Activated CD8-positive, alpha-beta memory T cell treated with anti-CD3 and anti-CD28 coated beads for 4 hours (primary cell): Measurements from ENCODE around the gene SRGAP3.
A peak's percentile ranks its signal among the peaks of the same experiment; 100 is the strongest.
"Not testable (repeated sequence)": the region's sequence is repeated elsewhere in the genome, so short reads cannot be mapped to it uniquely, and the experiment has no call there.

ENCODE experiments used
- DNase-seq, 2 donors: peaks; one replicate each; pipeline ENCODE4 v3.0.0-alpha.2; 2020; ENCODE audit warnings: low read depth in 2 of 2

The SRGAP3 gene

GRCh38 chr3:9249273-9250192 is at the start of gene SRGAP3:
TSS of gene SRGAP3 (minus strand) at chr3:9249646. CDS start at chr3:9248951, 695 bp downstream.
- peak; percentile 28 to 39 for DNase-seq

GRCh38 chr3:9298236-9298635 is 48.8 kb upstream of the SRGAP3 start:
- no peak for DNase-seq

- no peak for DNase-seq
These were observed 46.8 kb upstream of the SRGAP3 start for GRCh38 chr3:9296241-9296640.

GRCh38 chr3:9295007-9295406 is 45.6 kb upstream of the SRGAP3 start:
- DNase-seq: no peak

GRCh38 chr3:9293953-9294352 is 44.5 kb upstream of the SRGAP3 start:
- not testable (repeated sequence) for DNase-seq

- no peak for DNase-seq
These were observed 43.6 kb upstream of the SRGAP3 start for GRCh38 chr3:9293076-9293475.

- DNase-seq: no peak
These were observed 43.1 kb upstream of the SRGAP3 start for GRCh38 chr3:9292516-9292915.

- DNase-seq: no peak
These were observed 42.5 kb upstream of the SRGAP3 start for GRCh38 chr3:9291821-9292410.

GRCh38 chr3:9290566-9290965 is 41.1 kb upstream of the SRGAP3 start:
- DNase-seq: no peak

- not testable (repeated sequence) for DNase-seq
These were observed 32.1 kb upstream of the SRGAP3 start for GRCh38 chr3:9281533-9281932.

- no peak for DNase-seq
These were observed 31.2 kb upstream of the SRGAP3 start for GRCh38 chr3:9280451-9281219.

- DNase-seq: no peak
These were observed 30.5 kb upstream of the SRGAP3 start for GRCh38 chr3:9279966-9280365.

GRCh38 chr3:9278498-9278897 is 29.1 kb upstream of the SRGAP3 start:
- no peak for DNase-seq

GRCh38 chr3:9278085-9278484 is 28.6 kb upstream of the SRGAP3 start:
- no peak for DNase-seq

- no peak for DNase-seq
These were observed 27.4 kb upstream of the SRGAP3 start for GRCh38 chr3:9276761-9277370.

- DNase-seq: no peak
These were observed 22.5 kb upstream of the SRGAP3 start for GRCh38 chr3:9271903-9272302.

GRCh38 chr3:9270704-9271103 is 21.3 kb upstream of the SRGAP3 start:
- no peak for DNase-seq

GRCh38 chr3:9266716-9267115 is 17.3 kb upstream of the SRGAP3 start:
- DNase-seq: no peak

GRCh38 chr3:9260305-9260704 is 10.9 kb upstream of the SRGAP3 start:
- DNase-seq: no peak

- DNase-seq: no peak
These were observed 7.6 kb upstream of the SRGAP3 start for GRCh38 chr3:9257092-9257491.

- DNase-seq: no peak
These were observed 6.5 kb upstream of the SRGAP3 start for GRCh38 chr3:9255976-9256375.

GRCh38 chr3:9254764-9255163 is 5.3 kb upstream of the SRGAP3 start:
- DNase-seq: no peak
